RPMI7951 (cell line): ENCODE results near the gene MRC1. TPM values are rescaled to one million over a fixed set of nuclear protein-coding genes. Genes with fewer than 3 reads are reported as not detected.

Source experiments
- DNase-seq: peaks from one replicate; pipeline ENCODE4 v3.0.0-alpha.2; 2012; ENCODE audit warnings: low read depth
- total RNA-seq: library from RNA; depleted of rRNA; stranded (reverse); fragments of >200 nt; shearing (Covaris generic); gene quantifications from 2 replicates; pipeline ENCODE4 v1.2.3, GENCODE V29; 2014; rRNA removed

MRC1 gene
- not detected in 2 replicates for total RNA-seq

DNA sequence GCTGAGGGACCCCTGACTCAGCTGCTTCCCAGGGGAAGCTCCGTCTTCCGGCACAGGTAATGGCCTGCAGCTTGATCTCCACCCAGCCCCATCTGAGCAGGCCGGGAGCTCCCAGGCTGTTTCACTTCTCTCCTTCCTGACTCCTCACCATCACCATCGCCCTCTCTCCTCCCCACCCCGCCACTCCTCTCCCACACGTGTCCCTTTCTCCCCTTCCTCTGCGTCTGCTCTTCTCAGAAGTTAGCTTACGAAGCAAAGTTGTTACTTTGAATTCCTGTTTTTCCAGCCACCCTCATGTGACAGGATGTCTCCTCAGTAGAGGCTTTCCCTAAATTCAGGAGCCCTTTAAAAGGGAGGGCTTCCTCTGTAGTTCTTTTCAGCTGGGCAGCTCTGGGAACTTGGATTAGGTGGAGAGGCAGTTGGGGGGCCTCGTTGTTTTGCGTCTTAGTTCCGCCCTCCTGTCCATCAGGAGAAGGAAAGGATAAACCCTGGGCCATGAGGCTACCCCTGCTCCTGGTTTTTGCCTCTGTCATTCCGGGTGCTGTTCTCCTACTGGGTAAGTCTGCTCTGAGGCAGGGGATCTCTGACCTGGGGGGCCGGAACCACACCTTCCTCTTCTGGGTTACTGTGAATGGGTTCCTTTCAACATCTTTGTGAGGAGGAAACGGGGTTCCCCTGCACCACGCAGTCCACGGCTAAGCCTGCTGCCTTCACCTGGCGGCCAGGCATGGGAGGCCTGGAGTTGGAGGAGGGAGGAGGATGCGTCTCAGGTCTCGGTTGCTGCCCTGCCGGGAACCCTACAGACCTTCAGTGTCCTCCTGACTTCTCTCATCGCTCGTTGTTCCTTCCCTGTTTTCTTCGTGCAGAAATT lies at the start of gene MRC1:
MRC1 (plus strand) TSS at position 378 of the 871 bp plus-strand sequence; CDS start at position 496, 118 bp downstream.
- no peak for DNase-seq

DNA sequence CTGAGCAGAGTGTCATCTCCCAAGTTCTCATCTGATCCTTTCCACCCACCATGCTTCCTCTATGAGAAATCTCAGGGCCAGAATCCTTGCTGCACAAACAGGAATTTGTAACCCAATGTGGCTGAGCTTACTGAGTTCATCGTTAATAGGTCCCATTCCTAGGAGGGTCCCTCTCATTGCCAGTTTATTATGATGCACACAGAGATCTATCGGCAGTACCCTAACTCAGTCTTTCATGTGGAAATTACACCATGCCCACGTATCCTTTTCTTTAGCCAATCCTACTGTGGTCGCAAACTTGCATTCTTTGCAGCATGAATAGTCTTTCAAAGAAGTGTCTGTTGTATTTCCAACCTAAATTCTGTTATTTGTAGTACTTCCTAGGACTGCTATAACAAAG lies 45.0 kb upstream of the MRC1 start:
- no peak for DNase-seq

DNA sequence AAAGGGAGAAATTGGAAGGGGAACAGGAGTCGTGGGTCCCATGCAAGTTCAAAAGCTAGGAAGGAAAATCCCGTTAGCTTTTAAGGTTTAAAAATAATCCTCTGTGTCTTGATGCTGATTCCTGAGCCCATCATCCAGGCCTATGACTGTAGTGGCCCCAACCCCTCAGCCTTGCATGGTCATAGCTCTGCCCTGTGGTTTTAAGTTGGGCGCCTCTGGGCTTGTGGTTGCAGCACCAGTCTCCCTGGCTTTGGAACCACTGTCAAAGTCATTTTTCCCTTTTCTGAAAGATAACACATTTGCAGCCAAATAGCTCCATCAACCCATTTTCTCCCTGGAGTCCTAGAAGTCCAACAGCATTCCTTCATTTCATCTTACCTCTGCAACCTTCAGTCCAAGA lies 43.5 kb upstream of the MRC1 start:
- peak; percentile 55 for DNase-seq

DNA sequence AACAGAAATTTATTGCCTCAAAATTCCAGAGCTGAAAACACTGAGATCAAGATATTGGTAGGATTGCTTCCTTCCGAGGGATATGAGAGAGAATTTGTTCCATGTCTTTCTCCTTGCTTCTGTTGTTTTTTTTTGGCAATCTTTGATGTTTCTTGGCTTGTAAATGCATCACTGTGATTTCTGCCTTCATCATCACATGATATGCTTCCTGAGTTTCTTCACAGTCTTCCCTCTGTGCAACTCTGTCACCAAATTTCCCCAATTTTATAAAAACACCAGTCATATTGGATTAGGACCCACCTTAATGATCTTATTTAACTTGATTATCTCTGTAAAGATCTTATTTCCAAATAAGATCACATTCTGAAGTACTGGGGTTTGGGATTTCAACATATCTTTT lies 42.4 kb upstream of the MRC1 start:
- no peak for DNase-seq

DNA sequence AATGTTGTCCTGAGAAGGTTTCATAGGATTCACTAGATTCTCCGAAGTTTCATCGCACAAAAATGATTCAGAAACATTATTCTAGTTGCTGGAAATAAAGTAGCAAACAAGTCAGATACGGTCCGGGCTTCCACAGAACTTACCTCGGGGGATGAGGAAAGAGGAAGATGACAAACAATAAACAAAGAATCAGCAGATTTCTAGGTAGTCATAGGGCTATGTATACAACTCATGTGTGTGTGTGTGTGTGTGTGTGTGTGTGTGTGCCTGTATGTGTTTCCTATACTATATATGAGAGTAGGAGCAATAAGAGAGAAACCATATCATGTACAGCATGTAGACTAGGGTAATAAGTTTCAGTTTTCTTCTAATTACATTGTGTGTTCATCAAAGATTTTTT lies 40.7 kb upstream of the MRC1 start:
- no peak for DNase-seq

- no peak for DNase-seq
Measured at GRCh38 chr10:17768957-17769356, 40.2 kb upstream of the MRC1 start.

GRCh38 chr10:17771017-17771416 lies 38.1 kb upstream of the MRC1 start:
- no peak for DNase-seq

GRCh38 chr10:17779784-17780183 lies 29.4 kb upstream of the MRC1 start:
- no peak for DNase-seq

GRCh38 chr10:17780727-17781126 lies 28.4 kb upstream of the MRC1 start:
- DNase-seq = no peak

- DNase-seq = peak; percentile 22
Measured at GRCh38 chr10:17781856-17782255, 27.3 kb upstream of the MRC1 start.

DNA sequence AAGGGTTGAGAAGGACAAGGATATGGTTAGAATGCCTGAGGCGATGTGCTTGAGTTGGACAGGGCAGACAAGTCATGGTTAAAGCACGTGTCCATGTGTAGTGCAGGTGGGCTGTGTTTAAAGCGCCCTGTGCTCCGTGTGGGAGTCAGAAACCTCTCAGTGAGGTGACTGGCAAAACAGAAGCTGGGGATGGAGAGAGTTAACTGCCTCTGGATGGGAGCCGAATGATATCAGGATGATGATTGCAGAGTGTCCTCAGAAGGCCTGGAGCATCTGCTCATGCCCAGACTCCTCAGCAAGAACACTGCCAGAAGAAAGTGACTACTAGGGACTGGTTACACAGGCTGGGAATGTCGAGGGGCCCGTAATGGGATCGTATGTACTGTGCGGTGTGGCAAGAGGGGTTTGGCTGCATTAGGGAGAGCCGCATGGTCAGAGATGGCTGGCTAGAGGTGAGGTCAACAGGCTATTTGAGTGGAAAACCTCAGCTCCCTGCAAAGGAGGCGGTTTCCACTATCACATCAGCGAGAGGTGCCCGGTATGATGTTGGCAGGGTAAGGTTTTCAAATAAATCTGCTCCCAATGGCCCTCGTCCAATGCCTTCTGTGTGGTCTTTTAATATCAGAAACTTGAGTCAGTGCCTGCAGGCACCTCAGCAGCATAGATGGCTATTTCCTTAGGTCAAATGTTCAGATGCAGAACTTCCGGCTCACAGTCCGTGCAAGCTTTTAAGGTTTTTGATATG lies 26.1 kb upstream of the MRC1 start:
- peak; percentile 95 for DNase-seq

DNA sequence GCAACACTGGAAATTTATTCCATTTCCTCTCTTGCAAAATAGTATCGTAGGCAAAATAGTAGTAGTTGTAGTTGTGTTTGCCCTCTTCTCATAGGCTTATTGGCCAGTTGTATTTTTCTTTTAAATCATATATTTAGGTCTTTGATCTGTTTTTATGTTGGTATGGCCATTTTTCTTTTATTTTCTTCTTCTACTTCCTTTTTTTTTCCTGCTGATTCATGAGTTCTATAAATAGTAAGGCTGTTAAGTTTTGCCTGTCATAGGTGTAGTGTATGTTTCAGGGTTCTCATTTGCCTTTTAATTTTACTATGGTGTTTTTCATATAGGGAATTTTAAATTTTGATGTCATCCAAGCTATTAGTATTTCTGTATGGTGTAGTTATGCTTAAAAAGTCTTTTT lies 25.4 kb upstream of the MRC1 start:
- no peak for DNase-seq

GRCh38 chr10:17784688-17785087 lies 24.5 kb upstream of the MRC1 start:
- DNase-seq = peak; percentile 69

GRCh38 chr10:17785276-17785930 lies 23.7 kb upstream of the MRC1 start:
- DNase-seq = no peak

GRCh38 chr10:17787087-17787961 lies 21.8 kb upstream of the MRC1 start:
- peak; percentile 96 for DNase-seq

DNA sequence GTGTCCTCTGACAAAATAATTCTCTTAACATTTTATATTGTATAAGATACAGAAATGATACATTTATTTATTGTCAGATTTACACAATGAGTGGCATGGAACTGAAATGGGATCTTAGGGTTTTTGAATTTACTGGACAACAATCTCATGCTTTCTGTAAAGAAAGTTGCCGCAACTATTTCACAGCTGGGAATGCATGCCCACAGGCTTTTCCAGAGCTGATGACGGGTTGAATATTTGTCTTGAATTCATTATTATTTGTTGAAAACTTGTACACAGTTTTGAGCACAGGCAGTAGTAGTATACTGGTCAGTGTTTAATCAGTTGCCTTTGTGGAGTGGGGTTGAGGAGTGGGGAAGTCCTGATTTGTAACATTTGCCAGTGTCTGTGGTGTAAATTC lies 20.5 kb upstream of the MRC1 start:
- DNase-seq = peak; percentile 50

GRCh38 chr10:17789396-17789795 lies 19.8 kb upstream of the MRC1 start:
- no peak for DNase-seq

- no peak for DNase-seq
Measured at GRCh38 chr10:17790651-17791050, 18.5 kb upstream of the MRC1 start.

DNA sequence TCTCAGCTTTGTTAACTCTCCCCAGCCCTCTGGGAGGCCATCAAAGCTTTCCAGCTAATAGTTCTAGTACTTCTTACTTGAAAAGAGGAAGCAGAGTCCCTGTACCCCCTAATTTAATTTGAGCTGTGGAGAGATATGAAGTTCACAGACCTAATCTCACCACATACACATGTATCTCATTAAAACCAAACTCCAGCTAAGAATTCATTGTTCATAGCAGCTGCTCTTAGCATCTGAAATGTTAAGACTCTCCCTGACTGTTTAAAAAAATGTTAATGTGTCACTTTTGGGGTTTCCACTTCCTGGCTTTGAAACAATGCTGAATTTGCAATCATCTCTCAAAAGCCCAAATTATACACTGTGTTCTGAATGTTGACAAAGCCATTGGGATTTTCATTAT lies 16.2 kb upstream of the MRC1 start:
- DNase-seq = peak; percentile 9

DNA sequence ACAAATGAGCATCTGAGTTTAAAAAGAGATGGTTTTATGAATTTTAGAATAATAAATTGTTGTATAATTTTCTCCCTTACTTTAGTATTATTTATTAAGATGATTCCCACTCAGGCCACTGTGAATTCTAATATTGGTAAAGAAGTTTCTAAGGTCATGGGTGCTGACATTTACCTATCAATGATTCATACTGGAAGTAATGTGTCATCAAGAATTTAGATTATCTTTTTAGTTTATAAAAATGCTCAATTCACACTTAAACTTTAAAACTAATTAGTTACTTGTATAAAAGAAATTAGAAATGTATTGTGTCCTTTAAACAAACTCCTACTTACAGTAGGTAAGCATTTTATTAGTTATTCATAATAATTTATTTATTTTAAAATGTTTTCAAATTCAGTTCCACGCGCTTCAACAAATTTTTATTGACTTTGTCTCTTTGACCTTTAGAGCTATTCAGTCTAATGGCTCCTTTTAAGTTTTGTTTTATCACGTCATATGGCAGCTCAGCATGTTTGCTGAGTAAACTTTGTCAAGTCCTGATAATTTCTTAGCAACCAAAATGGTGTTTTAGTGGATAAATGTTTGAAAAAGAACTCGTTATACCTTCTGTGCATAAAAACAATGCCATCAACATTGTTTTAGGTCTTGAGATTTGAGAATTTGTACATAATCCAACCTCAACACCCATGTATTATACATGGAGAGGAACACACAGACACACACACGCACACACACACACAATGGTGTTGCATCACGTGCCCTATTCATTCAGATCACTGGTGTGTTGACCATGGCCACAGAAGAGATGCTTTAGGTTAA lies 15.1 kb upstream of the MRC1 start:
- DNase-seq = no peak

GRCh38 chr10:17795083-17795482 lies 14.1 kb upstream of the MRC1 start:
- DNase-seq = no peak
